HuH-7.5 (cell line): Measurements from ENCODE around the gene HSPB3.
"Not testable (repeated sequence)": the region's sequence is repeated elsewhere in the genome, so short reads cannot be mapped to it uniquely, and the experiment has no call there.

Experiments used
- DNase-seq: peaks from one replicate; pipeline ENCODE4 v3.0.0; 2011; ENCODE audit warnings: low spot score

The HSPB3 gene, protein sequence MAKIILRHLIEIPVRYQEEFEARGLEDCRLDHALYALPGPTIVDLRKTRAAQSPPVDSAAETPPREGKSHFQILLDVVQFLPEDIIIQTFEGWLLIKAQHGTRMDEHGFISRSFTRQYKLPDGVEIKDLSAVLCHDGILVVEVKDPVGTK

DNA sequence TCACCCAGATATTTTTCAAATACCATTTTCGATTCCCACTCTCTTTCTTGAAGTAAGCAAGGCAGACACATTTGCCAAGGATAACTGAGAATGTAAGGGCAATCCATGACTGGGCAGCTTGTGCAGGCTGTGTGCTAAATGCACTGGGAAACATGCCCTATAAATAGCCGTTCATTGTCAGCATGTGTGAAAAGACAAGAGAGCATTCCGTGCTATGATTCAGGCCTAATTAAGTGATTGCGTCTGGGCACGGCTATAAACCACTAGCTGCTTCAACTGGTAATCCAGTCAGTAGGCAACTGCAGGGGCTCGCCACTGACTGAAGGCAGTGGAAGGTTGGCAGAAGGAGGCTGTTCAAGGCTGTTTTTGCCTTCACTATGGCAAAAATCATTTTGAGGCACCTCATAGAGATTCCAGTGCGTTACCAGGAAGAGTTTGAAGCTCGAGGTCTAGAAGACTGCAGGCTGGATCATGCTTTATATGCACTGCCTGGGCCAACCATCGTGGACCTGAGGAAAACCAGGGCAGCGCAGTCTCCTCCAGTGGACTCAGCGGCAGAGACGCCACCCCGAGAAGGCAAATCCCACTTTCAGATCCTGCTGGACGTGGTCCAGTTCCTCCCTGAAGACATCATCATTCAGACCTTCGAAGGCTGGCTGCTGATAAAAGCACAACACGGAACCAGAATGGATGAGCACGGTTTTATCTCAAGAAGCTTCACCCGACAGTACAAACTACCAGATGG is at the start of gene HSPB3:
TSS of gene HSPB3 (plus strand) at position 287 of the 745 bp plus-strand sequence. CDS start at position 378, 91 bp downstream.
- no peak for DNase-seq

DNA sequence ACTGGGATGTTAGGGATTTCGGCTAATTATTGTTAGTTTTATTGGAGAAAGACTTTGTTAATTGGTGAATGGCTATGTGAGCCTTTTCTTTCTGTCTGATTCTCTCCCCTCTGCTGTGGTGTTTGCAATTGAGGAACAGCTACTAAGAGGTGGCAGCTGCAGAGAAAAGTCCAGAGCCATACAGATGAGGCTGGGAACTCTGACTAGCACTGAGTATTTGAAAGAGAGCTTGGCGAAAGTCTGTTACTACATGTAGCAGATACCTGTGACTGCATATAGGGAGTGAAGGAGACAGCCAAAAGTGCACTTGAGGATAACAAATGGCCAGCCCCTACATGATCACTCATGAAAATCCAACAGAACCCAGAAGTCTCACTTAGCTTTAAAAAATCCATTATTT is 44.3 kb upstream of the HSPB3 start:
- DNase-seq, result no peak

DNA sequence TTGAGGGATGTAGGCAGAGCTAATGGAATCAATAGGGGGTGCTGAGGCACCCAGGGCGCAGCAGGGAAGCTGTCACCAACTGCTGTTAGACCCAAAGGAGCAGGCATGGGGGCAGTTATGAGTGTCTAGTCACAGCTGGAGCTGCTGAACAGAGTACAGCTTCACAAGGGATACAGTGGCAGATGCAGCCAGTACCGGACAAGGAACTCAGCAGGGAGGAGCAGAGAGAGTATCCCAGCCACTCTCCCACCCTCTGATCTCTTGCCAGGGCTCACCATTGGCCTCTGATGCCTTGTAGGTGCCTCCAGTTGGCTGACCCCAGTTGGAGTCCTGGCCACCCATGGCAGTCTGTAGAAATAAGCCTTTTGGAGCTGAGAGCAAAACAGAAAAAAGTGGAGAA is 42.6 kb upstream of the HSPB3 start:
- no peak for DNase-seq

DNA sequence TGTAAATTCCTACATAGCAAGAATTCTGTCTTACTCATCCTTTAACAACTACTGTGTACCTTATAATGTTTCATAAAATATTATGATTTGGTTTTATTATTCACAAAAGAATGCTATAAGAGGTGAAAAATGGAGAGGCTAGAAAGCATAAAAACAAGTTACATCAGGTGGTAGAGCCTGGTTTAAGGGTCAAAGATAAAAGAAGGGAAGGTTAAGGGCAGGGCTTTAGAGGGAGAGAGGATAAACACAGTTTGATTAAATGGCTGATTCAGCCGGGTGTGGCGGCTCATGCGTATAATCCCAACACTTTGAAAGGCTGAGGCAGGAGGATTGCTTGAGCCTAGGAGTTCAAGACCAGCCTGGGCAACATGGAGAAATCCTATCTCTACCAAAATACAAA is 40.4 kb upstream of the HSPB3 start:
- DNase-seq, result no peak

DNA sequence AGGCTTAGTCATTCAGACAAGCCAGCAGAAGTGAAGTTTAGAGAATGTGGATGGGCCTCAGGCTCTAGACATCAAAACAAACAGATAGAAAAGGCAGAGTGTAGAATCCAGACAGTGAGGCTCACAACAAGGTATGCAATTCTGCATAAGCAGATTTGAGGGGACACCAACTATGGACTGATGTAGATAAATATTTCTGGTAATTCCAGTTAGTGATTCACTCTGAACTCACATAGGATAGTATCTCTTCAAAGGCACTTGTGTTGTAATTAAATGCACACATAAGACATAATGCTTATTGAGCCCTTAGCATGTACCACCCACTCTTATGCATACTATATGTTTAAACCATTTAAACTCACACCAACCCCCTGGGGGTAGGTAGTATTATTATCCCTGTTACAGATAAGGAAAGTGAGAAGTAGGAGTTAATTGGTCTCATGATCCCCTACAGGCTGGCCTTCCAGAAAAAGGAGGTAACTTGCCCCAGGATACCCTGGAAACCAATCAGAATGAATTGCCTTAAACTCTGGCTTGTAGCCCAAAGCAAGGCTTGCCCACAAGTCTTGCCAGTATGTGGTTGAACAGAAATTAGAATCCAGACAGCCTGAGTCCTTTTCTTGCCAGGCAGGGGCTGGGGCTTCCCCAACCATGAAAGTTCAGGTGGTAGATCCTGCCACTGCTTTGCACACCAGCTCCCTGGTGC is 39.5 kb upstream of the HSPB3 start:
- DNase-seq, result no peak

DNA sequence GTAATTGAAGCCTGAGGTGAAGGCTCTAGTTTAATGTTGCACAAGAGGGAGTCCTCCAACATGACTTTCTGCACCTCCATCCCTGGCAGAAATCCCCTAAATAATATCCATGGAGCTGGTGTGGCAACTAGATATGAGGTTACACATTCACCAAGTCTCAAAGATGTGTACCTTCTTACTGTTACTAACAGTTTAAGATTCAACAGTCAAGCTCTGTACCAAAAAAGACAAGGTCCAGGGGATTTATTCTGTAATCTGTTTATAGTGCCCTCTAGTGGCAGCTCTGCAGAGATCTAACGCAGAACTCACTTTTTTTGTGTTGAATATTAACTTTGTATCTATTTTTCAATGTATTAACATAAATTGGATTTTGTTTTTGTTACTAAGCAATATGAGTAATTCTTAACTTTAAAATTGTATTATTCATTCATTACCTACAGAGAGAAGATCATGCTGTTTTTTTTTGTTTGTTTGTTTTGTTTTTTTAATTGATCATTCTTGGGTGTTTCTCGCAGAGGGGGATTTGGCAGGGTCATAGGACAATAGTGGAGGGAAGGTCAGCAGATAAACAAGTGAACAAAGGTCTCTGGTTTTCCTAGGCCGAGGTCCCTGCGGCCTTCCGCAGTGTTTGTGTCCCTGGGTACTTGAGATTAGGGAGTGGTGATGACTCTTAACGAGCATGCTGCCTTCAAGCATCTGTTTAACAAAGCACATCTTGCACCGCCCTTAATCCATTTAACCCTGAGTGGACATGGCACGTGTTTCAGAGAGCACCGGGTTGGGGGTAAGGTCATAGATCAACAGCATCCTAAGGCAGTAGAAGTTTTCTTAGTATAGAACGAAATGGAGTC is 35.7 kb upstream of the HSPB3 start:
- not testable (repeated sequence) for DNase-seq

DNA sequence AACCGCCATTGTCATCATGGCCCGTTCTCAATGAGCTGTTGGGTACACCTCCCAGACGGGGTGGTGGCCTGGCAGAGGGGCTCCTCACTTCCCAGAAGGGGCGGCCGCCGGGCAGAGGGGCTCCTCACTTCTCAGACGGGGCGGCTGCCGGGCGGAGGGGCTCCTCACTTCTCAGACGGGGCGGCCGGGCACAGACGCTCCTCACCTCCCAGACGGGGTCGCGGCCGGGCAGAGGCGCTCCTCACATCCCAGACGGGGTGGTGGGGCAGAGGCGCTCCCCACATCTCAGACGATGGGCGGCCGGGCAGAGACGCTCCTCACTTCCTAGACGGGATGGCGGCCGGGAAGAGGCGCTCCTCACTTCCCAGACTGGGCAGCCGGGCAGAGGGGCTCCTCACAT is 35.0 kb upstream of the HSPB3 start:
- not testable (repeated sequence) for DNase-seq

DNA sequence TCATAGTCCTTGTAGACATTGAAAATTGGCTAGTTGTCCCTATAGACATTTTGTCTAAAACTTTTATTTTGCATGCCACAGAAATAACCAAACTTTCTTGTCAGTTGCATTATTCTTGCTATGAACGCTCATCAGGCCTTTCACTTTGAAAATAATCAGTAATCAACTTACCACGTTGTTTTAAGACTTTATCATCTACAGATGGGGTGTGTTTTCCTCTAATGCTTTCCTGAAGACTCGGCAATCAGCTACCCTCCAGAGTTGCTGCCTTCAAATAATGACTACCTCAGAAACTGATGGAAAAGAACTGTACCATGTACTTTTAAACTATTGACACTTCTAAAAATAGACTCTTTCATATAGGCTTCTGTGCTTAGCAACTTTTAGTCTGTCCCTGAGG is 33.5 kb upstream of the HSPB3 start:
- DNase-seq, result no peak

DNA sequence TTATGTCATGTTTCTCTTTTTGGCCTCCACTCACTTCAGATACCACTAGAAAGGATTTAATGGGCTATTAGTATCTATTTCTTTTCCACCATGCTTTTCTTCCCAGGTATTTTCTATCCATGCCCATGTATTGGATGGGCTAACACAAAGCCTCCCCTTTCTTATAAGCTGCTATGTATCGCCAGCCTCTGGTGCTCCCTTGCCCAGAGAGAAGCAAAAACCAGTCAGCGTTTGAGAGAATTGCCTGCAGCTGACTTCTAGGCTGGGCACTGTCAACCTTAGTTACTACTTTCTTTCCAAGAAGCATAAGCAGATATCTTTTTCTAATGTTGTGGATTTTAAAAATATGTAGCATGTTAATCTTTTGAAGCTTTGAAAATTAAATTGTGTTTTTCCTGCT is 30.2 kb upstream of the HSPB3 start:
- no peak for DNase-seq

DNA sequence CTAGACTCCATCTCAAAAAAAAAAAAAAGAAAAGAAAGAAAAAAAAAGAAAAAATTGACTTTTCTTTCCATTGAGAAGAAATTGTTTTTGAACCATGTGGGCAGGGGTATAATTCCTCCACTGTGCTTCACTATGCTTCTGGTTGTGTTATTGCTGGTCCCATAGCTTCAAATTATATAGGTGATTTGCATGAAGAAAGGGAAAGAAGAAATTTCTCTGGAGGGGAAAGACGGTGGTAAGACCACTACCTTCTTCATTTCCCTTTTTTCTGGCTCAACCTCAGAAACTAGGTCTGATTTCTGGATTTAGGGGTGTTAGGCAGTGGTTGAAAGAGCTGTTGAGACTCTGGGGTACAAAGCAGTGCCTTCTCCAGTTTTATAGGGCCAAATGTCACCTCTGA is 29.3 kb upstream of the HSPB3 start:
- no peak for DNase-seq

DNA sequence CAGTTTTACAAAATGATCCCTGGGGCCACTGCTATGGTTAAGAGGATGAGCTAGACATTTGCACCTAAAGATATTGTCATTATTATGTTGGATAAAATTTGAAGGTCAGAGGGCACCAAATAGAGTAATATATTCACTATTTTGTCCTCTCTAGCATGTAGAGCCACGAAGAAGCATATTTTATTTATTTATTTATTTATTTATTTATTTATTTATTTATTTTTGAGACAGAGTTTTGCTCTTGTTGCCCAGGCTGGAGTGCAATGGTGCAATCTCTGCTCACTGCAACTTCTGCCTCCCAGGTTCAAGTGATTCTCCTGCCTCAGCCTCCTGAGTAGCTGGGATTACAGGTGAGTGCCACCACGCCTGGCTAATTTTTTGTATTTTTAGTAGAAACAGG is 20.8 kb upstream of the HSPB3 start:
- DNase-seq, result not testable (repeated sequence)

DNA sequence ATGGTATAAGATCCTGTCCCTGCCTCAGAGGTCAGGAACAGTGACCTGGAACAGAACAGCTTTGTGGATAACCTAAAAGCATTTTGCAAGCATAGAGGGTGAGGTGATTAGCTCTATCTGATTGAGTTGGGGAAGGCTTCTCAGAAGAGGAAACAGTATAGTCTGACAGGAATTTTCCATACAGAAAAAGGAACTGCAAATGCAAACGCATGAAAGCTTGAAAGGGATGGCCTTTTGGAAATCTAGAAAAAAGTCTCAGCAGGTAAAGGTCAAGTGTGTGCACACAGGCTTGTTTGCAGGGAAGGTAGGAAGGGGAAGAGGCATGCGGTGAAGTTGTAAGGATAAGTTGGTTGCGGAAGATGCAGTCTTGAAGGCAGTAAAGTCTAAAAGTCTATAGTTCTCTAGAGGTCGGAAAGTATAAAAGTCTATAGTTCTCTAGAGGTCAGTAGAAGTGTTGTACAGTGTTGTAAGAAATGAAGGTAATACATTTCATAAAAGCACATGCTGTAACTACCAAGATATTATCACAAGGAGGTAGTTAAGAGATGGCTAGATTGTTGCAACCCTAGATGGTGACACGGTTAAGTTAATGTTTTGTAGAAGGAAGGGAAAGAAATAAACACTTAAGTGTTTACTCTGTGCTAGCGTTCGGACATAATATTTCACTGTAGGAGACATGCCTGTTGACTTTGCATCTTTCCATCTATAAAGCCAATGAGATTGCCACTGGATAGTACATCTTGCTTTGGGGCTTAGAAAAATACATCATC is 16.7 kb upstream of the HSPB3 start:
- DNase-seq, result no peak

DNA sequence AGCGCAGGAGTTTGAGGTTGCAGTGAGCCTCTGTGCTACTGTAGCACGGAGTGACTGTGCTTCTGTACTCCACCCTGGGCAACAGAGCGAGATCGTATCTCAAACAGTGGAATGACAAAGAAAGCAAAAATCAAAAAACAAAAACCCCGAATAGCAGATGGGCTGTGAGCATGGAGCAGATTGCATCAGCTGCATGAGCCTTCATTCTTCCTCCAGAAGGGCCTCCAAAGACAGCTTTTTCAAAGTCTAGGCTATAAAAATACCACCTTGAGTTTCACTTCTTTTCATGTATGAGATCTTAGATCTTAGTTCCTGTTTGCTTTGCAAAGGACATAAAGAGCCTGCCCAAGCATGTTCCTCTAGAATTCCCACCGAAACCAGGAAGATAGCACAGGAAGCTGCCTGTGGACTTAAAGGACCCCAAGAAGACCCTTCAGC is 15.0 kb upstream of the HSPB3 start:
- no peak for DNase-seq

DNA sequence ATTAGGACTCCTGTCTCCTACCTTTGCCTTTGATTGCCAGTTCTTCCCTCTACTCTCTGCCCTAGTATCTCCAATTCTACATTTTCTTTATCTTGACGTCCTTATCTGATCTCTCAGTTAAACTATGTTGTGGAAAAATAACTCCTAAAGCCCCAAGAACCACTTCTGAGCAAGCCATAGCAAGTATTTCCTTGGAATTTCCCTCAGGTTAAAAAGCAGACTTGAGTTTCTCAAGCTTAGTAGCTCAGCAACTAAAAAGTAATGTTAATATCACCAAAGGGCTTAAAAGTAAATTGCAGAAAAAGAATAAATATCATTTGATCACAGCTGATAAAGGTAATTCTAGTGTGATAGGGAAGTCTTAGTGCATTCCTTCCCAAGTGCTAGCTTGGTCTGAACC is 13.2 kb upstream of the HSPB3 start:
- no peak for DNase-seq

DNA sequence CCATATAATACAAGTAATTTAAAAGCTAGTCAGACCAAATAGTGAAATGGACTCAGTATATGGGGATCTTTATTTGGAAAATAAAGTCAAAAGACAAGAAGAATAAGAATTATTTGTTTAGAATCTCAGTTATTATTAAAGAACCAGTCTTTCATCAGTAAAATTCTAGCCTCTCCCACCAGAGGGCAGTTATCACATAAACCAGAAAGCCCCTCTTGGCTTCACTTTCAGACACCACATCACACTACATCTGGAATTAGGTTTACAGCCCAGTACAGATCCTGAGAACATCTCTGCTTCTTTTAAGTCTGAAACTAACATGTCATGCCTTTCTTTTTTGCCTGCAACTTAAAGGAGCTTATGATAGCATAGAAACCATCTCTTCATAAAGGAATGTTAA is 12.2 kb upstream of the HSPB3 start:
- DNase-seq, result no peak

DNA sequence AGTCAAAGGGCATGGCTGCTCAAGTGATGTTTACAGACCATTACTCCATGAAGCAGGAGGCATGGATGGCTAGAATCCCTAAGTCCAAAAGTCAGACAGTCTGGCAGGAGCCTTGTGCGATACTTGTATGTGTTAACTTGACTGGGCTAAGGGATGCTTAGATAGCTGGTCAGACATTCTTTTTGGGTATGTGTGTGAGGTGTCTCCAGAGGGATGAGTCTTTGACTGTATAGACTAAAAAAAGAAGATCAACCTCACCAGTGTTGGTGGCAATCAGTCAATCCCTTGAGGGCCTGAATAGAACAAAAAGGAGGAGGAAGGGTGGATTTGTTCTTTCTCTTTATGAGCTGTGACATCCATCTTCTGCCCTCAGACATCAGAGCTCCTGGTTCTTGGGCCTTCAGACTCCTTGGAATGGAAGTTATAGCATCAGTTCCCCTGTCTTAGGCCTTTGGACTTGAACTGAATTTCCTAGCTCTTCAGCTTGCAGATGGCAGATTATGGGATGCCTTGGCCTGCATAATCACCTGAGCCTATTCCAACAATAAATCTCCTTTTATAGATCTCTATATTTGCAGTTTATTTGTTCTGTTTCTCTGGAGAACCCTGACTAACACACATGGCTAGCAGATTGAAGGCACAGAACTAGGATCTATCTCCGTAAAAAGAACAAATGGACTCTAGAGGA is 9.7 kb upstream of the HSPB3 start:
- no peak for DNase-seq

DNA sequence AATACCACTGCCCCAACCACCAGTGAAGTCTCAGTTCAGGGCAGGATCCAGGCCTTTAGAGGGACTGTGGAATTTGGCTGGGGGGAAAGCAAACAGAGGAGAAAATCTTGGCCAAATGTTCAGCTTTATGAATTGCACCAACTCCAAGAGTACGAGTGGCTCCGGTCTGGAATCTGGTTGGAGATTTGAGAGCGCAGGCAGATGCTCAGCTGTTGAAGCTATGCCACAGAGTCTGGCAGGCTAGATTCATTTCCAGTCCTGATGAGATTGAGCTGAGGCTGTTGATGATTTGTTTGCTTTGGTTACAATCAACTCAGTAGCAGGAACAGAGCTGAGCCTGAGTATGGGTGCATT is 9.1 kb upstream of the HSPB3 start:
- no peak for DNase-seq

DNA sequence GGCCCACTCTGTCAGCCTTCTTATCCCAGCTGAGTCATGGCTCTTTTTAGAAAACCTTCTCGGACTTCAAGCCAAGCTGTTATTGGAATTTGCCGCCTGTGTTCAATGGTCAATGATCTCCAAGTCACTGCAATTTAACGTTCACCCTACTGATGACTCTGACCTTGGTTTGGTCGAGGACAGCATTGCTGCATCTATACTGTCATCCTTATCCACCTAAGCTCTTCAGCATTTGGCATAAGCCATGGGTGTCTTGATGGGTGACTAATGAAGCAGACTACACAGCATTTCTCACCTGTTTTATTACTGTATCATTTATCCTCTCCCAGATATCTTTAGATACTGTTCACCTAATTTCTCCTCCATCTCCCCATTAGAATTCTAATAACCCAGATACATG is 5.6 kb upstream of the HSPB3 start:
- DNase-seq, result no peak

DNA sequence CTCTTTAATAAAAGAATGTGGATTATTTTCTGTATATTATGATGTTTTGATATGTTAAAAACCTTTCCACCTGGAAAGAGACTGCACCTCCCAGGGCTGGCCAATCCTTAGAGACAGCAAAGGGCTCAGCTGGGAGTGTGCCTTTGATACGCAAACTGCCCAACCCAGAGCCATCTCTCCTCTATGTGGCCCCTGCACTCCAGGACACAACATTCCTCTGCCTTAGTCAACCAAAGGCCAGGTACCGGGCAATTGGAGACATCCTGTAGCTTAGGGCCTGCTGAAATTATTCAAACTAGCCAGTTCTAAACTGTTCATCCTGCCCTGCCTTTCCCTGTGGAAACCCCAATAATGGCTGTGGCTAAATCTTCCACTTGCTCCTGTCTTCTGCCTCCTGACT is 5.0 kb upstream of the HSPB3 start:
- DNase-seq, result no peak

DNA sequence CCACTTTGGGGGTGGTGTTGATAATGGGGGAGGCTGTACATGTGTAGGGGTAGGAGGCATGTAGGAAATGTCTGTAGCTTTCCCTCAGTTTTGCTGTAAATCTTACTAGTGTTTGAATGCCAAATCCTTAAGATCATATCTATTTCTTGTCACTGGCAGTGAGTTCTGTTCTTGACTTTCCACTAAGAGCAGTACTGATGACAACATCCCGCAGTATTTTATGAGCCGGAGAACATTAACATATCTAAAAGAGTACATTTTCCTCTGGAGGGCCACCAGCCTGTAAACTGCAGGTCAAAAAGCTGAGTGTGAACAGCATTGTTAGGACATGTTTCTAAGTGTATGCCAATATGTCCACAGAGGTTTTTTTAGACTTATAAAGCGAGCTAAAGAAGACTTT is 2.5 kb upstream of the HSPB3 start:
- no peak for DNase-seq

DNA sequence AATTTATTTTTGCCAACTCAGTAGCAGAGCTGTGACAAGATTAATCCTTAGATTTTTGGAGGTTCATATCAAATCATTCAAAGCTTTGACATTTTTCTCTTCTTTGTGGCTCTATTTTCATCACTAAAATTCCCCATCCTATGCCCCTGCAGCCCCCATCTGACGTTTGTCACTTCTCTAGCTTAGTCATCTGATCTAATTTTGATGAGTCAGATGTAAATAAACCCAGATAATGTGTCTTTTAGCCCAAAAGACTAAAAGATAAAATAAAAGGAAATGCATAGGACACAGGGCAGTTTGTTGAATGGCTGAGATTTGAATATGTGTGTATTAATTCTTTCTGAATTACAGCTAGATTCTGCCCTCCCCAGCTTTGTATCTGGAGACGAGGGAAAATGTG is 897 bp upstream of the HSPB3 start:
- DNase-seq, result no peak
